CD4-positive, alpha-beta T cell treated with Interleukin-17A for 1 hour (primary cell): ENCODE measurements around the gene ZBTB49.

ENCODE experiments used
- DNase-seq: peaks from one replicate; pipeline ENCODE4 v3.0.0-alpha.2; 2020

ZBTB49 gene

GRCh38 chr4:4284827-4285618 lies 5.0 kb upstream of the ZBTB49 start:
- no peak for DNase-seq

GRCh38 chr4:4288098-4288497 lies 2.0 kb upstream of the ZBTB49 start:
- DNase-seq: no peak

- no peak for DNase-seq
Measured at GRCh38 chr4:4289055-4289454, 996 bp upstream of the ZBTB49 start.

GRCh38 chr4:4289597-4289940 lies 482 bp upstream of the ZBTB49 start:
- no peak for DNase-seq

- no peak for DNase-seq
Measured at GRCh38 chr4:4293279-4293678, 3.2 kb downstream of the ZBTB49 start.

GRCh38 chr4:4296283-4296846 lies 6.3 kb downstream of the ZBTB49 start:
- no peak for DNase-seq

- no peak for DNase-seq
Measured at GRCh38 chr4:4299006-4299405, 9.0 kb downstream of the ZBTB49 start.

- no peak for DNase-seq
Measured at GRCh38 chr4:4302001-4302400, 11.9 kb downstream of the ZBTB49 start.

- no peak for DNase-seq
Measured at GRCh38 chr4:4302416-4302815, 12.4 kb downstream of the ZBTB49 start.

GRCh38 chr4:4306920-4307319 lies 16.9 kb downstream of the ZBTB49 start:
- DNase-seq: no peak

- no peak for DNase-seq
Measured at GRCh38 chr4:4308800-4309441, 18.9 kb downstream of the ZBTB49 start.

- DNase-seq: no peak
Measured at GRCh38 chr4:4311193-4311592, 21.1 kb downstream of the ZBTB49 start.

- DNase-seq: no peak
Measured at GRCh38 chr4:4315461-4316149, 25.6 kb downstream of the ZBTB49 start.

GRCh38 chr4:4316150-4316495 lies 26.1 kb downstream of the ZBTB49 start:
- no peak for DNase-seq

- DNase-seq: no peak
Measured at GRCh38 chr4:4317496-4318232, 27.6 kb downstream of the ZBTB49 start.

- DNase-seq: no peak
Measured at GRCh38 chr4:4320528-4320927, 30.5 kb downstream of the ZBTB49 start.

GRCh38 chr4:4320951-4321714 lies 31.1 kb downstream of the ZBTB49 start:
- DNase-seq: no peak

GRCh38 chr4:4321951-4322688 lies 32.1 kb downstream of the ZBTB49 start:
- DNase-seq: no peak

- DNase-seq: no peak
Measured at GRCh38 chr4:4323705-4324534, 33.9 kb downstream of the ZBTB49 start.

- DNase-seq: no peak
Measured at GRCh38 chr4:4325321-4325720, 35.3 kb downstream of the ZBTB49 start.

GRCh38 chr4:4326166-4326565 lies 36.1 kb downstream of the ZBTB49 start:
- no peak for DNase-seq
